SH-SY5Y (cell line): ENCODE results near the gene CECR2.

Source experiments
- GATA2 ChIP-seq: IDR thresholded peaks from 2 replicates; pipeline ENCODE4 v1.6.1; 2011; ENCODE audit warnings: mild to moderate bottlenecking, low read depth, low read length
- GATA3 ChIP-seq: IDR thresholded peaks from 2 replicates; pipeline ENCODE4 v1.6.1; 2011; ENCODE audit warnings: low read depth, mild to moderate bottlenecking, low read length, moderate library complexity

GRCh38 chr22:17451316-17451715 lies 82.1 kb downstream of the CECR2 start:
- TF ChIP-seq GATA2 (no peak), GATA3 (no peak)
